Type B pancreatic cell (in vitro differentiated cells): ENCODE measurements around the gene PRADC1. TPM values are rescaled to one million over a fixed set of nuclear protein-coding genes. Genes with fewer than 3 reads are reported as not detected.

Experiments used
- DNase-seq: peaks from one replicate; pipeline ENCODE4 v3.0.0; 2021; ENCODE audit warnings: mixed read lengths; ENCODE audit not compliant: unreplicated experiment; ENCODE audit errors: extremely low spot score
- H3K27ac Mint-ChIP-seq: 2 replicates; pipeline ENCODE4 v1.8.0; 2021; ENCODE audit warnings: mild to moderate bottlenecking, mixed read lengths
- H3K27me3 Mint-ChIP-seq: 2 replicates; pipeline ENCODE4 v1.8.0; 2021; ENCODE audit warnings: mixed read lengths
- H3K36me3 Mint-ChIP-seq: 2 replicates; pipeline ENCODE4 v1.8.0; 2021; ENCODE audit warnings: mixed read lengths
- H3K4me1 Mint-ChIP-seq: one replicate; pipeline ENCODE4 v1.8.0; 2021; ENCODE audit warnings: mixed read lengths; ENCODE audit not compliant: unreplicated experiment
- H3K4me3 Mint-ChIP-seq: 2 replicates; pipeline ENCODE4 v1.8.0; 2021; ENCODE audit warnings: mild to moderate bottlenecking, mixed read lengths
- H3K9me3 Mint-ChIP-seq: 2 replicates; pipeline ENCODE4 v1.8.0; 2021; ENCODE audit warnings: mixed read lengths
- total RNA-seq: library from RNA; stranded (reverse); gene quantifications from 2 replicates; pipeline ENCODE4 v1.2.1, GENCODE V29; 2021; ENCODE audit warnings: low replicate concordance
- TF ChIP-seq, protein P1 (sequence below): fragments of 200-600 bp; sonication (generic); conservative IDR thresholded peaks from 2 replicates; pipeline ENCODE4 v1.5.0; 2021; ENCODE audit warnings: antibody characterized with exemption, mild to moderate bottlenecking

The PRADC1 gene
- total RNA-seq, 1 donor from 2014 or later = 16.3 TPM

- H3K4me1 Mint-ChIP-seq = no peaks in the 10 kb centered on the region
- no peak overlapping the region for H3K27ac Mint-ChIP-seq
- TF ChIP-seq, protein P1, sequence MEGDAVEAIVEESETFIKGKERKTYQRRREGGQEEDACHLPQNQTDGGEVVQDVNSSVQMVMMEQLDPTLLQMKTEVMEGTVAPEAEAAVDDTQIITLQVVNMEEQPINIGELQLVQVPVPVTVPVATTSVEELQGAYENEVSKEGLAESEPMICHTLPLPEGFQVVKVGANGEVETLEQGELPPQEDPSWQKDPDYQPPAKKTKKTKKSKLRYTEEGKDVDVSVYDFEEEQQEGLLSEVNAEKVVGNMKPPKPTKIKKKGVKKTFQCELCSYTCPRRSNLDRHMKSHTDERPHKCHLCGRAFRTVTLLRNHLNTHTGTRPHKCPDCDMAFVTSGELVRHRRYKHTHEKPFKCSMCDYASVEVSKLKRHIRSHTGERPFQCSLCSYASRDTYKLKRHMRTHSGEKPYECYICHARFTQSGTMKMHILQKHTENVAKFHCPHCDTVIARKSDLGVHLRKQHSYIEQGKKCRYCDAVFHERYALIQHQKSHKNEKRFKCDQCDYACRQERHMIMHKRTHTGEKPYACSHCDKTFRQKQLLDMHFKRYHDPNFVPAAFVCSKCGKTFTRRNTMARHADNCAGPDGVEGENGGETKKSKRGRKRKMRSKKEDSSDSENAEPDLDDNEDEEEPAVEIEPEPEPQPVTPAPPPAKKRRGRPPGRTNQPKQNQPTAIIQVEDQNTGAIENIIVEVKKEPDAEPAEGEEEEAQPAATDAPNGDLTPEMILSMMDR = no peak
- H3K27me3 Mint-ChIP-seq = no peaks in the 10 kb centered on the region
- no peak overlapping the region for H3K4me3 Mint-ChIP-seq
- H3K36me3 Mint-ChIP-seq = peaks cover 6% of the 10 kb centered on the region
- H3K9me3 Mint-ChIP-seq = no peaks in the 10 kb centered on the region
- no peak for DNase-seq
These were observed 25.3 kb upstream of the PRADC1 start for GRCh38 chr2:73258186-73258912.

DNA sequence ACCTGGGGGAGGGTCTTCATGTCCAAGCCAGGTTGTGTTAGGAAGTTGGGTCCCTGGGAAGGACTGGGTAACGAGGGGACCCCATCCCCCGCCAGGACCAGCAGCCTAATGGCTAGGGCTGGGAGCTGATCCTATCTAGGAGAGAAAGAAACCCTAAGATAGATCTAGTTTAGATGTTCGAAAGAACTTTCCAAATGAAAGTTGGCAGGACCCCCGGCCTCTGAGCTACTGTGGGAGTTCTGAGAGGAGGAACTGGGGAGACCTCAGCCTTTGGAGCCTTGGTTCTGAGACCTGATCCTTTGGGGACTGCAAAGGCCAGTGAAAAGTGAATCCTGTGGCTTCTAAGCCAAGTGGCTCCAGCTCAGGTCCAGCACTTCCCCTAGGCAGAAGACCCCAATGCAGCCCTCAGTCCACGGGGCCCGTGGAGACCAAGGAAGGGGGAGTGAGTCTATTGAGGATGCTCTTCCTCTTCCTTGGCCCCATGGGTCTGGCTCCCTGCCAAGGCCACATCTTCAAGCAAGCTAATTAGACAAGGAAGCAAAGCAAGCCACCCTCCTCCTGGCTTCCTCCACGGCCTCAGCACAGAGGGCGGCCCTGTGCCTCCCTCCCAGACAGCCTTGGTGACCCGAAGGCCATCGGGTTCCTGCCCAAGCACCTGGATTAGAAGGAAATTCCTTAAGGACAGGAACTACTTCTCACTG is 24.5 kb upstream of the PRADC1 start:
- no peak overlapping the region for H3K4me3 Mint-ChIP-seq
- H3K27me3 Mint-ChIP-seq = no peaks in the 10 kb centered on the region
- no peak for DNase-seq
- peaks cover 8% of the 10 kb centered on the region for H3K36me3 Mint-ChIP-seq
- TF ChIP-seq, protein P1 = no peak
- no peaks in the 10 kb centered on the region for H3K4me1 Mint-ChIP-seq
- H3K9me3 Mint-ChIP-seq = no peaks in the 10 kb centered on the region
- no peak overlapping the region for H3K27ac Mint-ChIP-seq

- Mint-ChIP-seq H3K9me3 (no peaks in the 10 kb centered on the region), H3K4me1 (no peaks in the 10 kb centered on the region), H3K27me3 (no peaks in the 10 kb centered on the region), H3K4me3 (no peak overlapping the region), H3K27ac (no peak overlapping the region), H3K36me3 (peaks cover 10% of the 10 kb centered on the region)
- DNase-seq = no peak
- TF ChIP-seq, protein P1 = no peak
These were observed 24.0 kb upstream of the PRADC1 start for GRCh38 chr2:73257021-73257420.

DNA sequence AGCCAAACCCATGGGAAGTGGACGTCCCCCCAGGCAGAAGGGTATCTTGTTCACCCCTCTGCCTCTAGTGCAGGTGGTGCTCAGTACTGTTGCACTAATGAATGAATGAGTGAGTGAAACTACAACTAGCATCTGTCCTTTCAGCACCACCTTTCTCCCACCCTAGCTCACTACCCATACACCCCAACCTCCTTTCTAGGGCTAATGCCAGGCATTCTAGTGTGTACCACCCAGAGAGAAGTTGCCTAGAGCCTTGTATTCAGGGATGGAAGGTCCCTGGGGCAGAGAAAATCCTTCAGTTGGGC is 23.5 kb upstream of the PRADC1 start:
- TF ChIP-seq, protein P1 = no peak
- no peaks in the 10 kb centered on the region for H3K4me1 Mint-ChIP-seq
- DNase-seq = no peak
- H3K27ac Mint-ChIP-seq = no peak overlapping the region
- peaks cover 11% of the 10 kb centered on the region for H3K36me3 Mint-ChIP-seq
- H3K9me3 Mint-ChIP-seq = no peaks in the 10 kb centered on the region
- no peak overlapping the region for H3K4me3 Mint-ChIP-seq
- no peaks in the 10 kb centered on the region for H3K27me3 Mint-ChIP-seq

GRCh38 chr2:73255907-73256617 is 23.0 kb upstream of the PRADC1 start:
- TF ChIP-seq, protein P1 = no peak
- Mint-ChIP-seq H3K4me1 (no peaks in the 10 kb centered on the region), H3K27me3 (no peaks in the 10 kb centered on the region), H3K9me3 (no peaks in the 10 kb centered on the region), H3K4me3 (no peak overlapping the region), H3K27ac (no peak overlapping the region), H3K36me3 (peaks cover 11% of the 10 kb centered on the region)
- DNase-seq = no peak
